H1 (cell line): Measurements from ENCODE around the gene EEF1G. TPM values are rescaled to one million over a fixed set of nuclear protein-coding genes. Genes with fewer than 3 reads are reported as not detected.

Experiments
- CTCF ChIA-PET: fragments of 300-600 bp; sonication (Branson Sonifier 250); formaldehyde crosslinking; loops from one replicate; lab custom pipeline; 2021; ENCODE audit not compliant: partially characterized antibody; lab: Charles Lee
- POLR2A ChIA-PET: fragments of 300-600 bp; sonication (Branson Sonifier 250); formaldehyde crosslinking; loops from one replicate; lab custom pipeline; 2021; ENCODE audit warnings: inconsistent platforms; ENCODE audit not compliant: partially characterized antibody; lab: Charles Lee
- DNase-seq, 2 experiments: peaks; one replicate each; pipeline versions ENCODE4 v3.0.0 to v3.0.0-alpha.2; 2010 to 2022; ENCODE audit warnings: low spot score in 2 of 2, low read depth in 1 of 2, mixed read lengths in 1 of 2
- FAIRE-seq: peaks from 2 replicates; lab custom pipeline; 2011; peaks lifted over from hg19 to GRCh38; lab: Jason Lieb, UNC
- H2AFZ ChIP-seq: 2 replicates; pipeline ENCODE4 v1.8.1; 2012; ENCODE audit warnings: low read length, inconsistent platforms
- H2AK5ac ChIP-seq: 2 replicates; pipeline ENCODE4 v1.6.1; 2013; ENCODE audit warnings: low read depth, low read length
- H2BK120ac ChIP-seq: replicated peaks from 2 replicates; pipeline ENCODE3; 2013; ENCODE audit warnings: low read depth, low read length, inconsistent platforms
- H2BK12ac ChIP-seq: 2 replicates; pipeline ENCODE4 v1.6.1; 2013; ENCODE audit warnings: low read depth, low read length
- H2BK15ac ChIP-seq: 2 replicates; pipeline ENCODE4 v1.6.1; 2013; ENCODE audit warnings: low read length
- H2BK20ac ChIP-seq: 2 replicates; pipeline ENCODE4 v1.6.1; 2013; ENCODE audit warnings: low read length
- H2BK5ac ChIP-seq: 2 replicates; pipeline ENCODE4 v1.6.1; 2013; ENCODE audit warnings: low read depth, low read length
- H3K14ac ChIP-seq: 2 replicates; pipeline ENCODE4 v1.6.1; 2013; ENCODE audit warnings: inconsistent platforms; ENCODE audit not compliant: insufficient read length
- H3K18ac ChIP-seq: 2 replicates; pipeline ENCODE4 v1.6.1; 2013; ENCODE audit warnings: low read length; ENCODE audit errors: extremely low read depth
- H3K23ac ChIP-seq: 2 replicates; pipeline ENCODE4 v1.6.1; 2013; ENCODE audit warnings: inconsistent platforms; ENCODE audit not compliant: insufficient read length
- H3K23me2 ChIP-seq: 2 replicates; pipeline ENCODE4 v1.6.1; 2013; ENCODE audit warnings: low read depth, low read length
- H3K27ac ChIP-seq: 2 replicates; pipeline ENCODE4 v1.6.1; 2011; ENCODE audit warnings: low read depth, low read length, inconsistent platforms
- H3K27me3 ChIP-seq, 4 experiments: replicated peaks in 1 of 4; 1 replicate in 1 of 4; 2 replicates in 3 of 4; pipeline versions ENCODE4 v1.6.1 to v1.8.1; 2011 to 2013; ENCODE audit warnings: low read length in 3 of 4, mild to moderate bottlenecking in 3 of 4, inconsistent platforms in 2 of 4, mixed read lengths in 2 of 4, moderate library complexity in 1 of 4; ENCODE audit not compliant: control insufficient read depth in 3 of 4, insufficient read depth in 3 of 4; ENCODE audit errors: extremely low read depth in 1 of 4
- H3K36me3 ChIP-seq, 4 experiments: 2 replicates each; pipeline versions ENCODE4 v1.6.1 to v1.8.1; 2011 to 2013; ENCODE audit warnings: mild to moderate bottlenecking in 4 of 4, low read length in 3 of 4, moderate library complexity in 2 of 4, control low read depth in 1 of 4, inconsistent platforms in 1 of 4; ENCODE audit not compliant: insufficient read depth in 4 of 4, control insufficient read depth in 2 of 4
- H3K4ac ChIP-seq: replicated peaks from 2 replicates; pipeline ENCODE3; 2013; ENCODE audit warnings: low read length, low read depth, mixed read lengths, inconsistent platforms; ENCODE audit not compliant: insufficient read length
- H3K4me1 ChIP-seq, 4 experiments: replicated peaks in 1 of 4; 1 replicate in 1 of 4; 2 replicates in 3 of 4; pipeline versions ENCODE4 v1.6.1 to v1.8.1; 2011 to 2013; ENCODE audit warnings: low read length in 3 of 4, inconsistent platforms in 2 of 4, mixed read lengths in 1 of 4; ENCODE audit not compliant: insufficient read depth in 4 of 4, control insufficient read depth in 3 of 4
- H3K4me2 ChIP-seq, 2 experiments: 2 replicates each; pipeline versions ENCODE4 v1.6.1 to v1.8.1; 2011 to 2013; ENCODE audit warnings: low read depth in 2 of 2, low read length in 2 of 2, control low read depth in 1 of 2, inconsistent platforms in 1 of 2, mild to moderate bottlenecking in 1 of 2; ENCODE audit not compliant: insufficient read depth in 1 of 2
- H3K4me3 ChIP-seq, 4 experiments: fragments of 200-600, 300-600 bp in 1 of 4; sonication (generic), shearing (Covaris generic), sonication (Bioruptor Twin) in 1 of 4; 2 replicates each; pipeline versions ENCODE4 v1.5.1 to v1.8.1; 2011 to 2016; ENCODE audit warnings: low read length in 4 of 4, low read depth in 3 of 4, control low read depth in 2 of 4, inconsistent platforms in 2 of 4, mild to moderate bottlenecking in 2 of 4, mixed read lengths in 1 of 4, moderate library complexity in 1 of 4; ENCODE audit not compliant: insufficient read depth in 2 of 4; ENCODE audit errors: extremely low read depth in 1 of 4
- H3K56ac ChIP-seq: replicated peaks from 2 replicates; pipeline ENCODE3; 2013; ENCODE audit warnings: low read depth, mild to moderate bottlenecking, mixed read lengths, low read length, inconsistent platforms; ENCODE audit not compliant: insufficient read length
- H3K79me1 ChIP-seq: 2 replicates; pipeline ENCODE4 v1.6.1; 2013; ENCODE audit warnings: low read depth, low read length, control low read depth
- H3K79me2 ChIP-seq, 2 experiments: 2 replicates each; pipeline versions ENCODE4 v1.6.1 to v1.8.1; 2012 to 2013; ENCODE audit warnings: low read length in 2 of 2, mild to moderate bottlenecking in 2 of 2, inconsistent platforms in 1 of 2; ENCODE audit not compliant: insufficient read depth in 2 of 2, control insufficient read depth in 1 of 2
- H3K9ac ChIP-seq, 4 experiments: replicated peaks in 1 of 4; 1 replicate in 1 of 4; 2 replicates in 3 of 4; pipeline versions ENCODE4 v1.6.1 to v1.8.1; 2011 to 2013; ENCODE audit warnings: low read depth in 3 of 4, low read length in 3 of 4, control low read depth in 2 of 4, mild to moderate bottlenecking in 2 of 4, moderate library complexity in 2 of 4, inconsistent platforms in 1 of 4; ENCODE audit errors: extremely low read depth in 1 of 4
- H3K9me3 ChIP-seq, 2 experiments: 2 replicates each; pipeline versions ENCODE4 v1.6.1 to v1.8.1; 2012 to 2013; ENCODE audit warnings: mild to moderate bottlenecking in 2 of 2, moderate library complexity in 2 of 2, control low read depth in 1 of 2, inconsistent platforms in 1 of 2, low read depth in 1 of 2, low read length in 1 of 2, mixed read lengths in 1 of 2; ENCODE audit not compliant: insufficient read depth in 2 of 2
- H4K20me1 ChIP-seq, 2 experiments: replicated peaks in 1 of 2; 2 replicates each; pipeline versions ENCODE3 to v1.8.1; 2011 to 2013; ENCODE audit warnings: inconsistent platforms in 2 of 2, low read length in 2 of 2, mild to moderate bottlenecking in 1 of 2; ENCODE audit not compliant: insufficient read depth in 2 of 2, control insufficient read depth in 1 of 2
- H4K5ac ChIP-seq: 2 replicates; pipeline ENCODE4 v1.6.1; 2013; ENCODE audit warnings: low read length, low read depth, mixed read lengths, inconsistent platforms; ENCODE audit not compliant: insufficient read length
- H4K8ac ChIP-seq: 2 replicates; pipeline ENCODE4 v1.8.0; 2013; ENCODE audit warnings: mild to moderate bottlenecking, moderate library complexity, low read length, inconsistent platforms; ENCODE audit not compliant: insufficient read depth; ENCODE audit errors: extremely low read depth
- H4K91ac ChIP-seq: replicated peaks from 2 replicates; pipeline ENCODE3; 2013; ENCODE audit warnings: low read length, mixed read lengths, inconsistent platforms; ENCODE audit not compliant: insufficient read length
- CBX8 ChIP-seq: fragments of 300-800, 300-1000 bp; sonication (generic); IDR thresholded peaks from 2 replicates; pipeline ENCODE4 v1.7.1; 2016; ENCODE audit warnings: low read depth, low read length, borderline replicate concordance
- NRF1 ChIP-seq: IDR thresholded peaks from 2 replicates; pipeline ENCODE4 v1.6.1; 2011; ENCODE audit warnings: mild to moderate bottlenecking, low read depth, low read length, improper control_type of control experiment
- PHF8 ChIP-seq: fragments of 200-600 bp; sonication (generic); conservative IDR thresholded peaks from 2 replicates; pipeline ENCODE4 v1.7.1; 2012; ENCODE audit warnings: low read depth, mild to moderate bottlenecking, inconsistent platforms, low read length, moderate library complexity
- POLR2A ChIP-seq, 2 experiments: IDR thresholded peaks; 1 replicate in 1 of 2; 2 replicates in 1 of 2; pipeline ENCODE4 v1.6.1; 2011; ENCODE audit warnings: low read depth in 2 of 2, low read length in 2 of 2, mild to moderate bottlenecking in 2 of 2; ENCODE audit errors: control extremely low read depth in 1 of 2
- RFX5 ChIP-seq: IDR thresholded peaks from 2 replicates; pipeline ENCODE4 v1.6.1; 2011; ENCODE audit warnings: low read depth, low read length, improper control_type of control experiment, borderline replicate concordance
- SP4 ChIP-seq: IDR thresholded peaks from 2 replicates; pipeline ENCODE4 v1.6.1; 2012; ENCODE audit warnings: low read length, inconsistent platforms
- SUZ12 ChIP-seq: fragments of 200-600 bp; sonication (generic); IDR thresholded peaks from 2 replicates; pipeline ENCODE4 v1.6.1; 2012; ENCODE audit warnings: mild to moderate bottlenecking, inconsistent platforms, low read length, moderate library complexity, mixed read lengths
- TAF1 ChIP-seq: IDR thresholded peaks from 2 replicates; pipeline ENCODE4 v1.6.1; 2011; ENCODE audit warnings: mild to moderate bottlenecking, low read depth, low read length
- TAF7 ChIP-seq: optimal IDR thresholded peaks from 2 replicates; pipeline ENCODE3; 2011; ENCODE audit warnings: low read depth, mild to moderate bottlenecking, inconsistent platforms, low read length, moderate library complexity, borderline replicate concordance
- WGBS, 2 experiments: shearing (Covaris generic) in 1 of 2; methylation state at CpG; one replicate each; pipeline versions ENCODE4 v1.1.6 to v1.1.7; 2013 to 2015; ENCODE audit warnings: low lambda C conversion rate in 2 of 2, mixed read lengths in 2 of 2, inconsistent platforms in 1 of 2, low coverage in 1 of 2, missing lambda C conversion rate in 1 of 2; ENCODE audit not compliant: insufficient replicate concordance in 2 of 2, insufficient coverage in 1 of 2, insufficient read length in 1 of 2; ENCODE audit errors: extremely low coverage in 1 of 2, missing lambda C conversion rate in 1 of 2; 5-methylcytosine and 5-hydroxymethylcytosine counted together
- polyA plus RNA-seq, 7 experiments: library from polyadenylated mRNA; depleted of rRNA in 3 of 7; stranded (reverse) in 5 of 7; unstranded in 2 of 7; fragments of >200 nt in 5 of 7; fragments of 200-250 nt in 2 of 7; gene quantifications; 1 replicate in 5 of 7; 2 replicates in 1 of 7; 4 replicates in 1 of 7; pipeline versions ENCODE4 v1.2.1 to v1.2.3, GENCODE V29; 2011 to 2013; ENCODE audit warnings: missing spikeins in 2 of 7, mixed read lengths in 2 of 7
- total RNA-seq: library from RNA; stranded (reverse); fragmentation: NEBNext Ultra II Directional; extraction: Animal tissue kit (Norgen Biotek cat#: 25700); gene quantifications from 2 replicates; pipeline ENCODE4 v1.2.1, GENCODE V29; 2021
- TF ChIP-seq, protein P1 (sequence below), 3 experiments: IDR thresholded peaks; 1 replicate in 2 of 3; 2 replicates in 1 of 3; pipeline versions ENCODE4 v1.5.1 to v1.6.1; 2011; ENCODE audit warnings: low read length in 3 of 3, mild to moderate bottlenecking in 3 of 3, inconsistent platforms in 2 of 3, low read depth in 1 of 3, moderate library complexity in 1 of 3; ENCODE audit not compliant: insufficient read depth in 1 of 3; ENCODE audit errors: control extremely low read depth in 1 of 3

The EEF1G gene
- total and polyA plus RNA-seq, 2 of the 8 experiments (the other 6 are each of a cell fraction or from before 2014, with no cell fraction given): 1,627 to 1,996 TPM

DNA sequence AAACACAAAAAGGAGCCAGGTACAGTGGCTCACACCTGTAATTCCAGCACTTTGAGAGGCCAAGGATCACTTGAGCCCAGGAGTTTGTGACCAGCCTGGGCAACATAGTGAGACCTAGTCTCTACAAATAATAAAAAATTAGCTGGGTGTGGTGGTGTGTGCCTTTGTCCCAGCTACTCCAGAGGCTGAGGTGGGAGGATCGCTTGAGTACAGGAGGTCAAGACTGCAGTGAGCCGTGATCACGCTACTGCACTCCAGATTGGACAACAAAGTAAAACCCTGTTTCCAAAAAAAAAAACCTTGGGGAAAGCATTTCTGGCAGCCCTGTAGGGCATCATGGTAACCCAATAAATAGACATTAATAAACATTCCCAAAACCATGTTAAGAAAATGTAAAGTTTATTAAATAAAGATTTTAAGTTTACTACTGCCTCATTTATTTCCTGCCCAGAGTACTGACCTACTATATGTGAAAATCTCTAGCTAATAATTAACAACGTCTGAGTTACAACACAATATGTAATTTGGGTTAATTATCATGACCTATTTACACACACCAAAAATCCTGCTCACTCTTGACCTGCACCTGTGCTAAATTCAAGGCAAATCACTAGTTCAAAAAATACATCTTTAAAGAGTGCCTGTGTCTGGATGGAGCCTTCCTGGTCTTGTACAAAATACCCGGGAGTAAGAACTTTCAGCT, 8.4 kb downstream of the EEF1G start:
- 94% methylated on average over 5 of the region's 5 CpGs; no CpG with 5 or more reads in 1 of the 2 experiments for WGBS, 2 experiments
- Histone ChIP-seq H3K36me3 (peaks cover 33 to 74% (median 56%) of the 10 kb centered on the region in 4 experiments), H2AK5ac (no peak overlapping the region), H3K9ac (no peak overlapping the region), H3K27ac (no peak overlapping the region), H3K14ac (no peak overlapping the region), H4K20me1 (peaks cover 21 to 34% of the 10 kb centered on the region in 2 experiments), H3K4me2 (no peak overlapping the region), H2AFZ (no peak overlapping the region), H3K4me3 (no peak overlapping the region), H3K23me2 (no peaks in the 10 kb centered on the region), H3K27me3 (no peaks in the 10 kb centered on the region), H4K91ac (no peak overlapping the region), H3K23ac (no peak overlapping the region), H2BK12ac (no peak overlapping the region), H3K18ac (no peak overlapping the region), H3K9me3 (no peaks in the 10 kb centered on the region), H2BK120ac (no peak overlapping the region), H2BK15ac (no peak overlapping the region), H2BK20ac (no peak overlapping the region), H3K79me2 (peaks cover 0 to 48% of the 10 kb centered on the region in 2 experiments; a peak in 2 of 4 replicates), H3K4me1 (peaks cover 2 to 11% (median 7%) of the 10 kb centered on the region in 4 experiments; a peak in 6 of 7 replicates), H2BK5ac (no peak overlapping the region), H4K8ac (no peak overlapping the region), H3K79me1 (no peaks in the 10 kb centered on the region; the same call in 1 of the 2 replicates), H3K4ac (no peak overlapping the region), H4K5ac (no peak overlapping the region), H3K56ac (no peak overlapping the region)
- POLR2A ChIA-PET: interaction anchor here (0.7 to 20.7 kb wide), 6 partner anchors 4 to 285 kb away, joined by 3 to 336 read pairs (median 12); partner anchors contain the start of genes EEF1G and TUT1
- DNase-seq (no peak), FAIRE-seq (no peak)
- CTCF ChIA-PET: interaction anchor here (0.6 to 3.2 kb wide), 11 partner anchors 22 to 171 kb away, joined by 3 to 17 read pairs (median 3); partner anchors contain the start of gene TUT1
- no peak for TF ChIP-seq SP4
- TF ChIP-seq PHF8: no peak
- TF ChIP-seq TAF7: no peak
- TF ChIP-seq, protein P1, sequence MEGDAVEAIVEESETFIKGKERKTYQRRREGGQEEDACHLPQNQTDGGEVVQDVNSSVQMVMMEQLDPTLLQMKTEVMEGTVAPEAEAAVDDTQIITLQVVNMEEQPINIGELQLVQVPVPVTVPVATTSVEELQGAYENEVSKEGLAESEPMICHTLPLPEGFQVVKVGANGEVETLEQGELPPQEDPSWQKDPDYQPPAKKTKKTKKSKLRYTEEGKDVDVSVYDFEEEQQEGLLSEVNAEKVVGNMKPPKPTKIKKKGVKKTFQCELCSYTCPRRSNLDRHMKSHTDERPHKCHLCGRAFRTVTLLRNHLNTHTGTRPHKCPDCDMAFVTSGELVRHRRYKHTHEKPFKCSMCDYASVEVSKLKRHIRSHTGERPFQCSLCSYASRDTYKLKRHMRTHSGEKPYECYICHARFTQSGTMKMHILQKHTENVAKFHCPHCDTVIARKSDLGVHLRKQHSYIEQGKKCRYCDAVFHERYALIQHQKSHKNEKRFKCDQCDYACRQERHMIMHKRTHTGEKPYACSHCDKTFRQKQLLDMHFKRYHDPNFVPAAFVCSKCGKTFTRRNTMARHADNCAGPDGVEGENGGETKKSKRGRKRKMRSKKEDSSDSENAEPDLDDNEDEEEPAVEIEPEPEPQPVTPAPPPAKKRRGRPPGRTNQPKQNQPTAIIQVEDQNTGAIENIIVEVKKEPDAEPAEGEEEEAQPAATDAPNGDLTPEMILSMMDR (IDR thresholded peaks at IDR 0.05; ENCODE audit: control extremely low read depth in 1 of 3, insufficient read depth in 1 of 3, low read depth in 1 of 3, low read length in 3 of 3): no peak
- TF ChIP-seq TAF1: no peak
- no peak for TF ChIP-seq CBX8
- no peak for TF ChIP-seq POLR2A (IDR thresholded peaks at IDR 0.05; ENCODE audit: control extremely low read depth in 1 of 2, low read depth in 2 of 2, low read length in 2 of 2)
- no peak for TF ChIP-seq RFX5
- TF ChIP-seq NRF1: no peak
- no peak for TF ChIP-seq SUZ12
